GM18498 (cell line): ENCODE data around the gene MRPS10.
"Not testable (repeated sequence)": the region's sequence is repeated elsewhere in the genome, so short reads cannot be mapped to it uniquely, and the experiment has no call there.

Experiments used
- ATAC-seq: cut with Tn5 transposase; IDR thresholded peaks from one replicate; pipeline ENCODE4 v1.9.1; 2021; ENCODE audit warnings: mild to moderate bottlenecking, moderate library complexity; ENCODE audit not compliant: unreplicated experiment

Gene MRPS10

DNA sequence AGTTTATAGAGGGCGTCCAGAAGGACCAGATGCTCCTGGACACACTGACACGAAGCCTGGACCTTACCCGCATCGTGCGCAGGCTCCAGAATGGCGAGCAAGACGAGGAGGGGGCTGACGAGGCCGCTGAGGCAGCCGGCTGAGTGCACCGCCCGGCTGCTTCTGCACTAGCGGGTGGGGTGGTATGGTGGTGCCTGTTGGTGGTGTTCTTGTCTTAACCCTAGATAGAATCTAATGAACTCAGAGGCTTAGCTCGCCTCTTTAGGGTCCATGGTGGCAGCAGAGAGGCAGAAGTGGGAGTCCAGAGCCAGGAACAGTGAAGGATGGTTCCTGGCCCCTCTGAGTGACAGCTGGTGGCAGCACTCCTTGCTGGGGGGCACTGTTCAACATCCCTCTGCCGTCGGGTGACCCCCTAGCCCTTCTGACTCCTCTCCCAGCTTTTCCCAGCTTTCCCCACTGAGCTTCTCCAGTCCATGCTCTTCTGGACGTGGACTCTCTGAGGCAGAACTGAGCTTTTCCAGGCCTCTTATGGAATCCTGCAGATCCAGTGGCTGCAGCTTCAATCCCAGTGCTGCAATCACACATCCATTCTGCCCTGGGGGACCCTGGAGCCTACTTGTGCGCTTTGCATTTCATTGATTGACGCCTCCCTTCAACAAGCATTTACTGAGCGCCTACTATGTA lies 38.3 kb downstream of the MRPS10 start:
- no peak for ATAC-seq

DNA sequence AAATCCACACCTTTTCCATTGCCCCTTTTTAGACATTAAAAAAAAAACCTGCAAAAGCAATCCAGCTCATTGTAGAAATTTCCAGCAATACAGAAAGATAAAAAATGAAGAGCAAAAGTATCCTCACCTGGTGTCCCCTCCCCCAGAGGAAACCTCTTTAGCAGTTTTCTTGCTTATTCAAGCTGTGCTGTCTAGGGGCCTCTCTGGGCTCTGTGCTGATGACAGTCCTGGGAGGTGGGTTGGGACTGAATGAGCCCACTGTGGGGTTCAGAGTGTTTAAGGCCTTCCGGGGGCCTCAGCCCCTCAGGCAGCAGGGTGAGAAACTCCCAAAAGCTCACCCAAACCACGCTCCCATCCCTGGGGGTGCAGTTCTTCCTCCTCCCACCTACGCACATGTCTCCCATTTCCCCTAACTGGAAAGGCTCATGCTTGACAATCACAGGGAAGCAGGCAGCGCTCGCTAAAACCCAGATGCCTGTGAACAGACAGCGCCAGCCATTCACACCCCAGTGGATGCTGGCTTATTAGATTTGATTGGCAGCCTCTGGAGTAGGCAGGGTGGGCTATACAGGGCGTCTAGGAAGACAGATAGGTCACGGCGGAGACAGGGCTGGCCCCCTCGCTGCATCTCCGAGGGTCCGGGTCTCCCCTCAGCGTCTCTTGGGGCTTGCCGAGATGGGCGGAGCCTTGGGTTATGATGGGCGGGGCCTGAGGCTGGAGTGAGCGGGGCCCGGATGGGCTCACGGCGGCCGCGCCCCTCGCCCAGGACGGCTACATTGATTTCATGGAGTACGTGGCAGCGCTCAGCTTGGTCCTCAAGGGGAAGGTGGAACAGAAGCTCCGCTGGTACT lies 39.9 kb downstream of the MRPS10 start:
- ATAC-seq, result no peak

DNA sequence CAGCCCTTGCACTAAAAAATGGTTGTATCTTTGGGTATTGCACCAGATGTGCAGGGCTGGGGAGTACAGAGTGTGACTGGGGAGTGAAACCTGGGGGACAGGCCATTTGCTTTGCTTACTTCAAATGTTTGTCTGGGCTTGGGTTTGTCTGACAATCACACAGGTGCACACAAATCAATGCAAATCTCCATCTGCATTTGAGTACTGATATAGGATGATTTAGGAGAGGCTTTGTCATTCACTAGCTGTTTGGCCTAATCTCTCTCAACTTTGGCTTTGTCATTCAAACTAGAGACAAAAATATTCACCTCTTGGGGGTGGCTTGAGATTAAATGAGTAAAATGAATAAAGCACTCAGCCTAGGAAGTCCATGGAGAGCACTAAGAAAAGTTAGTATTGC lies 40.7 kb downstream of the MRPS10 start:
- ATAC-seq, result no peak

DNA sequence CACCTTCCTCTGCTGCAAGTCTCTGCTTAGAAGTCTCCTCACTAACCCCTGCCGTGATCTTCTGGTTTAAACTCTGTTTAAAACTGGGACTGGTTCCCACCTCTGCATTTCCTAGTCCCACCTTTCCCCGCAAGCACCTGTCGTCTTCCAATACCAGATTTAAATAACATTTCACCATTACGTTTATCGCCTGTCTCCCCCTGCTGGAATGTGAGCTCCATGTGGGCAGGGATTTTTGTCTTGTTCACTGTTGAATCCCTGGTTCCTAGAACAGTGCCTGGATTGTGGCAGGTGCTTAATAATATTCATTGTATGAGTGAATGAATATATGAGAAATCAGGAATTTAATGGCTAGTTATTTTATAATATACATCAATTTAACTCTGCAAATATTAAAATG lies 41.8 kb downstream of the MRPS10 start:
- ATAC-seq, result no peak

DNA sequence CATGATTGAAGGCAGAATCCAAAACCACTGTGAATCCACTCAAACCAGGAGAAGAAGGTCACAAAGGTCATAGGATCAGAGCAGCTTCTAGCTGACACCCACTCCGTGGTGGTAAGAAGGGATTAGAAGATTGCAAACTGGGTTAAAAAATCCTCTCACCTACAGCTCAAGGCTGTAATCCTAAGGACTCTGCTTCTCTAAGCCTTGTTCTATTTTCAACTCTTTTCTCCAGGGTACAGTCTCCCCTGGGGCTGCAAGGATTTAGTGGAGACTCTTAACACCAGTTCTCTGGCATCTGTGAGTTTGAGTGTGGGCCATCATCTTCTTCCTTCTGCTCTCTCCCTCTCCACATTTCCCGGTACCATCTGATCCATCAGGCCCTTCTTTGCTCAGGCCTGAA lies 44.6 kb downstream of the MRPS10 start, which contains the start of gene GUCA1A:
TSS of gene GUCA1A (plus strand) at position 264 of the 400 bp plus-strand sequence. CDS start 250 bp downstream, outside the sequence.
- ATAC-seq, result no peak

DNA sequence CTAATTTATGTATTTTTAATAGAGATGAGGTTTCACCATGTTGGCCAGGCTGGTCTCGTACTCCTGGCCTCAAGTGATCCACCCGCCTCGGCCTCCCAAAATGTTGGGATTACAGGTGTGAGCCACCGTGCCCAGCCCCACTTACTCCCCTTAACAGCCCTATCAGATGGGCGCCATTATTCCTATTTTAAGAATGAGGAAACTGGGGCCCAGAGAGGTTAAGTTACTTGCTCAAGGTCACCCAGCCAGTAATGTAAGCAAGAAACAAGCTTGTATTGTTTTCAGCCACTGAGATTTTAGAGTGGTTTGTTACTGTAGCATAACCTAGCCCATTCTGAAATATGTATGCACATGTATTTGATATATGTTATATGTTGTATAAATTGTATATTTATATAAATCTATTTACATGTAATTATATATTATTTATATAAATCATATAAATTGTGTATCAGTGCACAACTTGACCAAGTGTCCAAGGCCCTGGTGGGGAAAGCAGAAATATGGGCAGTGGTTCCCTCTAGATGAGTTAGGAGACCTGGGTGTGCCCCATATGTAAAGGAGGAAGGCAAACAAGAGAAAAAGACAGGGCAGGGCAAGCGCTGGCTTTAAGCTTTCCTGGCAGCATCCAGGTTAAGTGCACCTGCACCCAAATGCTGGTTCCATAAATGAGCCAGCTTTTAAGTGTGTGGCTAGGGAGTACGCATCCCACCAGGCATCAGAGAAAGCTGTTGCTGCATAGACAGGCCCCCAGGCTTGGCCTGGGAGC lies 45.7 kb downstream of the MRPS10 start:
- no peak for ATAC-seq

DNA sequence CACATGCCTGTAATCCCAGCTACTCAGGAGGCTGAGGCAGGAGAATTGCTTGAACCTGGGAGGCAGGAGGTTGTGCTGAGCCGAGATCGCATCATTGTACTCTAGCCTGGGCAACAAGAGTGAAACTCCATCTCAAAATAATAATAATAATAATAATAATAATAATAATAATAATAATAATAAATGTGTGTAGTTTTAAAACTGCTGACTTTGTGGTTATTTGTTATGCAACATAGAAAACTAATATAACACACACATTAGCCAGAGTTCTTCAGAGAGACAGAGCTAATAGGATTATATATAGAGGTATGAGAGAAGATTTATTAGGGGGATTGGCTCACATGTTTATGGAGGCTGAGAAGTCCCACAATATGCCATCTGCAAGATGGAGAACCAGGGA lies 47.9 kb downstream of the MRPS10 start:
- not testable (repeated sequence) for ATAC-seq

DNA sequence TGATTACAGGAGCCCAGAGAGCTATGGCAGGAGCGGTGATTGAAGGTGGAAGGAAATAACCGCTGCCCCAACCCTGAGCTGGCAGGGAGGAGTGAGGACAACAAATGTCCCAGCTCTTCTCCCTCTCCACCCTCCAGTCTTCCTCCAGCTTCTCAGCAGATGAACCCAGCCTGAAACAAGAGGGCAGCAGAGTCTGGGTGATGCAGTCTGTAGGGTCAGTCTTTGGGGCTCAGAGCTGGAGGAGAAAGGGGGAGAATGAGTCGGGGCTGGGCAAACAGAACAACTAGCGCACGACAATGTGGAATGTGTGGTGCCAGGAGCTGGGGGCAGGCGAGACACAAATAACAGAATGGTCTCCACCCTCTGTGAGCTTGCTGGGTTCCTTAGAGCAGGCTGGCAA lies 49.0 kb downstream of the MRPS10 start:
- no peak for ATAC-seq

DNA sequence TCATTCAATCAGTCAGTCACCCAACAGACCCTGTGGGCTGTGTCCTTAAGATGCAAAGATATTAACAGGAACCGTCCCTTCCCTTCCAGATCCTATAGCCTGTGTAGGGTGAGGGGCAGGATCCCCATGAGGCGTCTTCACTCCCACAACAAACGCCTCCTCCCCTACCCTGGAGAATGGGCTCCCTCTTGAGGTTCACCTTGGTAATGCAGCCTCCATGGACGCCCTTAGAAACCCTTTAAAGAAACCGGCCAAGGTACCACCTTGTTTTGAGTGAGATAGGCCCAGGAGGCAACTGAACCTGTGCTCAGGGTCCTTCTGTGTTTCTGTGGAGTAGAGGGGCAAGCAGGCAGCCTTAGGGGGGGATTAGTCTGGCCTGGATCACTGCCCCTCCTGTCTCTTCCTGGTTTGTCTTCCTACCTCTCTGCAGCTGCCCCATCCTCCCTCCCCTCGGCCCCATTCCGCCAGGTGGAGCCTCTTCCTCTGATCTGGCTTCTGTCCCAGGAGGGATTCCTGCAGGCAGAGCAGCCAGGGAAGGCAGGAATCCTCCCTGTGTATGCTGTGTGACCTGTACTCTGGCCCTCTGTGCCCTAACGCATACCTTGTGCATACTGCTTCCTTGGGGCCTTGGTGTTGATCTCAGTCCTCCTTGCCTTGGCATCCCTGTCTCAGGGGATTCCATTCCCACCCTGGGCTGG lies 51.1 kb downstream of the MRPS10 start:
- no peak for ATAC-seq

DNA sequence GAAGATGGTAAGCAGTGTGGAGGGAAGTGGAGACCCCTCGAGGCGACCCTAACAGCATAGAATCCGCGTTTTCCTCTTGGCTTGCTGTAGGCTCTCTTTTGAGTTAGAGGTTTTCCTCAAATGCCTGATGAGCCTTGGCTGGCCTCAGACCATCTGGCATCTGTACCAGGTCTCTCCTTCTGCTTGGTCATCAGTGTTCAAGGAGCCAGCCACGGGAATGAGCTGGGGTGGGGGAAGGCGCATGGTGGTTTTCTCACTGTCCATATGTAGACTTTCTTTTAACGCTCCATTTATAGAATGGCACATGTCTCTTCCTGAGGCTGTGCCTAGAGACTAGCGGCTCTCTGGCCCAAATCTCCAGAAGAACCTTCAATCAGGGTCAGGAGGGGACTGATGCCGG lies 52.6 kb downstream of the MRPS10 start:
- no peak for ATAC-seq

DNA sequence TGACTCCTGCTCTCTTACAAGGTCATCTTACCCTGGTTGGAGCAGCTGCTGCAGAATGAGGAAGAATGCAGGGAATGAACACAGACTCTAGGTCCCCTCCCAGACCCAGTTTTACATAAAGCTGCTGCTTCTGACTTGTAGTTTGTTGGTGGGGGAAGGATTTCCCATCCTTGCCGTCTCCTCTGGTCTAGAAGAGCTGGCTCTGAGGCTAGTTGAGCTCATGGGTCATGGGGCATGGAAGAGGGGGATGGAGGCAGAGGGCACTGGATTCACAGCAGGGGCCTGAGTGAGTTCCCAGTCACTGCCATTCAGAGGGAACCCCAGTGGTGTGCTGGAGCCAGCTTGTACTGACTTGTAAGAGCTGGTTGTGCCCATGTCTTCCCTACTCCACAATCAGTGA lies 53.7 kb downstream of the MRPS10 start:
- ATAC-seq, result no peak

DNA sequence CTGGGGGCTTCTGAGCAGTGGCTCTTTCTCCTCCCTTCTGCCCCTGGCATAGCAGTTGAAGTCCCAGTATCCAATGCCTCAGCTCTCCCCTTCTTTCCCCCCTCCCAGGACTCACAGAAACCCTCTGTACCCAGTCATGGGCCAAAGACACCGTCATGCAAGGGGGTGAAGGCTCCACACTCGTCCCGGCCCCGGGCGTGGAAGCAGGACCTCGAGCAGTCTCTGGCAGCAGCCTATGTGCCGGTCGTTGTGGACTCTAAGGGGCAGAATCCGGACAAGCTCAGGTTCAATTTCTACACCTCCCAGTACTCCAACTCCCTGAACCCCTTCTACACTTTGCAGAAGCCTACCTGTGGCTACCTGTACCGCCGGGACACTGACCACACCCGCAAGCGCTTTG lies 54.8 kb downstream of the MRPS10 start:
- ATAC-seq, result no peak

DNA sequence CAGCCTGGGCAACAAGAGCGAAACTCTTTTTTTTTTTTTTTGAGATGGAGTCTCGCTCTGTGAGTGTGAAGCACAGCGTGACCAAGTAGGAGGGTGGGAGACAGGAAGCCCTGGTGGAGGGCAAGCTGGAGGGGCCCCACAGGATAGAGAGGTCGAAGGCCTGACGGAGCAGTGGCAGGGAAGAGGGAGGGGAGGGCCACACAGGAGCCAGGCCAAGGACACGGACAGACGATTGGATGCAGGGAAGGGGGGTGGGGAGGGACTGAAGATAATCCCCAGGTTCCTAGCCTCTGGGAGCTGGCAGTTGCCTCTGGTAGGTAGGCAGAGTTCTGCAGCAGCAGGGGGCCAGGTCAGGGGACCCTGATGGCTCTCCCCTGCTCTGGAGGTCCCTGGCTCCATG lies 55.3 kb downstream of the MRPS10 start:
- no peak for ATAC-seq

DNA sequence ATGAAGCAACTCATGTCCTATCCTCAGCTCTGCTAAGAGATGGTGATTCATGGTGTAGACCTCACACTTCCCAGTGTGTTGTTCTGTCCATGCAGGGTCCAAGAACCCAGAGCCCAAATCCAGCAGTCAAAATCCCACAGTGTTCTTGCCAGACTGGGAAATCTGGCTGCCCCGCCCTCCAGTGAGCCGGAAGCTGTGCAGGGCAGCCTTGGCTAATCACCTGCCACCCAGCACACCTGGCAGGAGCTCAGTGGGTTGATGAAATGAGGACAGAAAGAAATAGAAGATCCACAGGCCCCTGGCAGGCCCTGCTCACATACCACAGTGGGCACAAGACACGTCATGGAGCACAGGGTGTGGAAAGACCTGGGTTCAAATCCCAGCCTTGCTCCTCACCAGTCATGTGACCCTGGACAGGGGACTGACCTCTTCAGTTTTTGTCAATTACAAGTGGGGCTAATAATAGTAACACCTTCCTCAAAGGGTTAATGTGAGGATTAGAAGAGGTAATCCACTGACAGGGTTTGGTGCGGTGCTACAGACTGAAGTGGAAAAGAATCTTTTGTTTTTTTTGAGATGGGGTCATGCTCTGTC lies 58.1 kb downstream of the MRPS10 start:
- no peak for ATAC-seq

DNA sequence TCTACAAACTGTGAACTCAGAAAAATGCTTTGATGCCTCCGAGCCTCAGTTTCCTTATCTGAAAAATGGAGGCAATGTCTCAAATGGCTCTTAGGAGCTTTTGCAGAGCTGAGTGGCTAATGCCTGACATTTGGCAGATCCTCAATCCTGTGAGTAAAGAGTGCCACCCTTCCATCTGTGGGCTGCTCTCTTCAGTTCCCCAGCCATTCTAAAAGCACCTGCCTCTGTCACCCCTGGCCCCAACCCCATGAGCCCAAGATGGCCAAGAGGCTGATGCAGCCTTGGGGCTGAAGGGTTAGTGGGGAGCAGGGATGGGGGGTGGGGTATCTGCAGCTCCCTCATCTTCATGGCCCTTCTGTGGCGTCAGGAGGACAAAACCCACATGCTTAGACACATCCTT lies 59.0 kb downstream of the MRPS10 start:
- ATAC-seq, result no peak

DNA sequence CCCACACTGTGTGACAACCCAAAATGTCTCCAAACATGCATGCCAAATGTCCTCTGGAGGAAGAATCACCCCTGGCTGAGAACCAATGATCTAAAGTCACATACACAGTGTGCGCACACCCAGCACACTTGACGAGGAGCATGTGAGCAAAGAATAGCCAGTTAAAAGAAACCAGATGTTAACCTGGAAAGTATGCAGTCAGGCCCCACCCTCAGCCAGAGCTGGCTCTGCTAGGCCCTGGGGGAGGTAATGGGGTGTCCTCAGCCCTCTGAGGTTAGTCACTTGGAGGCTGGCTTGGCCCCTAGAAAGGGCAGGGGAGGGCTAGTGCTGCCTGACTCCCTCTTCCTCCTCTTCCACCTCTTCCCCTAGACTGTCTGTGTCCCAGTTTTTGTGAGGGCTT lies 59.6 kb downstream of the MRPS10 start:
- no peak for ATAC-seq
